ENCODE results near the gene CBLB.
A peak's percentile ranks its signal among the peaks of the same experiment; 100 is the strongest.

Gene CBLB

DNA sequence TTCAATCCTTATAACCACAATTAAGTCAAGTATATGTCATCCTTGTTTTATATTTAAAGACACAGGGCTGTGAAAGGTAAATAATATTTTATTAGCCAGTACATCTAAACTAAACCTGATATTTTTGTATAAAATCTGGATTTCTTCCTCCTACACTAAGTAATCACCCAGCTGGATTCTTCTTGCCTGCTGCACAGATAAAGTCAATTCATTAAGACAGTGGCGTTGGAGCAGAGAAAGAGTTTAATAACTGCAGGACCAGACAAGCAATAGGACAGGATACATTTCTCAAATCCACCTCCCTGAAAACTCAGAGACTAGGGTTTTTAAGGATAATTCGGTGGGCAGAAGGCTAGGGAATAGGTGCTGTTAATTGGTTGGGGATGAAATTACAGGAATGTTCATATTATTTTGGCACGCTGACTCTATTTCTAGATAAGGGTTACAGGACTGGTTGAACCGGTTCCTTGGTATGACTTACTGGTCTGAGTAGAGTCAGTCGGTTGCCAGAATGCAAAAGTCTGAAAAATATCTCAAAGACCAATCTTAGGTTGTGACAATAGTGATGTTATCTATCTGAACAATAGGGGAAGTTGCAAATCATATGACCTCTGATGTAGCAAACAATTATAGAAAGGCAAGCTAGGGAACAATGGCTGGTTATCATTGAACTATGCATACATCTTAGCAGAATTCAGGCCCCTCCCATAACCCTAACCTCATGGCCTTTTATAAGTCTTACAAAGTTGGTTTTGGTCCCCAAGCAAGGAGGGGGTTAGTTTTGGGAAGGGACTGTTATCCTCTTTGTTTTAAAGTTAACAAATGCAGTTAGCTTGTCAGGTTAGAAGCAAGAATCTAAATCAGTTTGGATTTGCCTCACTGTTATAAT, 257.3 kb downstream of the CBLB start:
- no peak for DNase-seq

DNA sequence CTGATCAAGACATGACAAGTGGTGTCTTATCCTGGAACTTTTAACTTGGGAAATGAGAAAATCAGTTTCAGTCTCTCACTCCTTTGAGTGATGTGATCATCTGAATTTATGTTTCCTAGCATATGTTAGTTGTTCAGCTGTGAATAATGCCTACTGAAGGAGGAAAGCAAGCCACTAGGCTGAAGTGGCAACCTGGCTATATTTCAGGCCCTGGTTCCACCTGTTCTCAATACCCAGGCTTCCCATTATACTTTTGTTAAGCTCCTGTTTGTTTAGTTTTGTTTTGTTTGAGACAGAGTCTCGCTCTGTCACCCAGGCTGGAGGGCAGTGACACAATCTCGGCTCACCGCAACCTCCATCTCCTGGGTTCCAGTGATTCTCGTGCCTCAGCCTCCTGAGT, 258.3 kb downstream of the CBLB start:
- DNase-seq, result peak; percentile 0

DNA sequence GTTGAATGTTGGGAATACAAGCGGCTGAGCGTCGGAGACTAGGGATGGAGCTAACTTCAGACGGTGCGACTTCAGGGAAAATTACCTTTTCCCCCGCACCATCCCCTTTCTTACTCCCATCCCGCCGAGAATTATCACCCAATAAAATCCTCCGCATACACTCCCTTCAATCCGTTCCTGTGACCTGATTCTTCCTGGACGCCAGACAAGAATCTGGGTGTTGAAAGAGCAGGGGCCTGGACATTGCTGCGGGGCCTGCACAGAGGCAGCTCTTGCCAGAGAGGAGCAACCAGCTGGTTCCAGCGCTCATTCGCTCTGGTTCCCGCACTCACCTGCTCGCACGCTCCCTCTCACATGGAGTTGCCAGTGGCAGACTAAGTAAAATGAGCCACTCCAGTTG, 260.2 kb downstream of the CBLB start:
- no peak for DNase-seq

DNA sequence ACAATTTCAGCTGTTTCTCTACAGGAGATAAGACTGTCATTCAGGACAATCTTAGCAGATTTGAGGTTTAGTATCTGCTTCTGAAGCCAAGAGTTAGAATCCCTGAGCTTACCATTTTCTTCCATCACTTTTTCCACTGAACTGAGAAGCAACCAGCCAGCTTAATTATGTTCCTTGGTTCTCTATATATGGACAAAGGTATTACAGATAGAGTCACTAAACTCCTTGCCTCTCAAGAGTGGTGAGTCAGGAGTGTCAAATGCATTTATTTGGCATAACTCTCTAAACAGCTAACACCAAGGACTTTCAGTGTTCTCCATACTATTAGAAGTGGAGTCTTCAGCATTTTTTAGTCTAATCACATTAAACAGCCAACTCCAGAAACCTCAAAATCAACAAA, 262.8 kb downstream of the CBLB start:
- no peak for DNase-seq

Measured in NCI-H774 (cell line).